DMS79 treated with DMSO at 0.1 percent for 48 hours (cell line): ENCODE data around the gene DNAAF3.
"Not testable (repeated sequence)": the region's sequence is repeated elsewhere in the genome, so short reads cannot be mapped to it uniquely, and the experiment has no call there.

Experiments used
- DNase-seq: peaks from one replicate; lab custom pipeline; 2025; lab: John Stamatoyannopoulos, UW

The DNAAF3 gene

DNA sequence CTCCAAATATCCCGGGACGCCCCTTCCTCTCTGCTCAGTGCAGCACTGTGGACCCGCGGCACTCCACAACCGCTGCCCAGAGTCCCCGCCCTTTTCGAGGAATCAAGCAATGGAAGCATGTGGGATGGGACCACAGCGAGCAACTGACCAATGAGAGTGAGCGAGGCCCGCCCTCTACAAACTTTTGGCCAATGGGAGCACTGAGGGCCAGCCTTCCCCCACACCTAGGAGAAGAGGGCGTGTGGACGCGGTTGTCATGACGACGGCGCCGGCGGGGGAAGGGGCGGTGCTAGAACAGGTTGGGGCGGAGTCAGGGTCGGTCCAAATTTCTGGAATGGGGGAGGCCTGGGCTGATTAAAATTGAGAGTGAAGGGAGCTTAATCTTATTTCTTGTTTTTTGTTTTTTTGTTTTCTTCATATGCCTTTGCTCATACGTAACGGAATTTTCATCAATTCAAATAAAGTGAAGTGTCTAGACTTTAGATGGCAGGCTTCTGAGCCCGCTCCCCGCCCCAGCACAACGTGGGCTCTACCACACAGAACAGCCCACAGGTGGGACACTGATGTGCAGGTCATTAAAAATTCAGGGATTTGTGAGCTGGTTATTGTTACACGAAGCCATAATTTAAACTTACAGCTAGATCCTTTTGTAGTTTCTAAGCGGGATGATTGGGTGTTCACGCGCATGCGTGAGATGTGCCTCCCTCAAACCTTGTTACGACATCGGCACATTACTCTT lies at the start of gene DNAAF3:
Gene DNAAF3 (minus strand): TSS at position 84 of the 739 bp plus-strand sequence. CDS start 200 bp downstream, outside the sequence.
- DNase-seq = peak; percentile 97

DNA sequence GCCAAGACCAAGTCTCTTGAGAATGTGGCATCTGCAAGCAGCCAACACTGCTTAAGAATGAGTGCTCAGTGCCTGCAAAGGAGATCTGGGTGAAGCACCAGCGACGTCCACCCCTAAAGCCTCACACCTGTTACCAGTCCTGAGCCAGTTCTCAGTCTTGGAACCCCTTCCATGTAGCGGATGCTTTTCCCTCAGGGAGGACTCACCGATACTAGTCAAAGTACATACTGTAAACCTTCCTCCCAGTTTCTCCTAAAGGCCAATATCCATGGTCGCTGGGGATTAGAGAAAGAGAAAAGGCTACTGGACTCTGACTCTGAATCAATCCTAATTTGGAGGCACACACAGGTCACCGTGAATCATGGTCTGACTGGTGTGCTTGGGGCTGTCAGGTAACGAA lies 47.1 kb upstream of the DNAAF3 start:
- no peak for DNase-seq

DNA sequence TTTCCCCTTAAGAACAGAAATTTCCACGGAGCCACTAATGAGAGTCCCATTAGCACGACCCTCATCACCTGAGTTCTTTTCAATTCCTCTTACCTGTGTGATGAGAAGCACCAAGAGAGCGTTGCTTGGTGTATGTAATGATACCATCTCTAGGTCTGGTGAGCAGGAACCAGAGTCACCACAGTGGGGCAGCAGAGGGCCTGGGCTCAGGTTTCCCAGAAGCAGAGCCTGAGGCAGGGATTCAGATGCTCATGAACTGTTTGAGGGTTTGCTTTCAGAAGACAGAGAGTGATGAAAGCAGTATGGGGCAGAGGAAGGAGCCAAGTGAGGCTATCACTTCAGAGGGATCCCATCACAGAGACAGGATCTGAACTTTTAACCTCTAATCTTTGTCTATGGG lies 46.0 kb upstream of the DNAAF3 start:
- no peak for DNase-seq

- no peak for DNase-seq
These were observed 43.5 kb upstream of the DNAAF3 start for GRCh38 chr19:55209693-55210472.

DNA sequence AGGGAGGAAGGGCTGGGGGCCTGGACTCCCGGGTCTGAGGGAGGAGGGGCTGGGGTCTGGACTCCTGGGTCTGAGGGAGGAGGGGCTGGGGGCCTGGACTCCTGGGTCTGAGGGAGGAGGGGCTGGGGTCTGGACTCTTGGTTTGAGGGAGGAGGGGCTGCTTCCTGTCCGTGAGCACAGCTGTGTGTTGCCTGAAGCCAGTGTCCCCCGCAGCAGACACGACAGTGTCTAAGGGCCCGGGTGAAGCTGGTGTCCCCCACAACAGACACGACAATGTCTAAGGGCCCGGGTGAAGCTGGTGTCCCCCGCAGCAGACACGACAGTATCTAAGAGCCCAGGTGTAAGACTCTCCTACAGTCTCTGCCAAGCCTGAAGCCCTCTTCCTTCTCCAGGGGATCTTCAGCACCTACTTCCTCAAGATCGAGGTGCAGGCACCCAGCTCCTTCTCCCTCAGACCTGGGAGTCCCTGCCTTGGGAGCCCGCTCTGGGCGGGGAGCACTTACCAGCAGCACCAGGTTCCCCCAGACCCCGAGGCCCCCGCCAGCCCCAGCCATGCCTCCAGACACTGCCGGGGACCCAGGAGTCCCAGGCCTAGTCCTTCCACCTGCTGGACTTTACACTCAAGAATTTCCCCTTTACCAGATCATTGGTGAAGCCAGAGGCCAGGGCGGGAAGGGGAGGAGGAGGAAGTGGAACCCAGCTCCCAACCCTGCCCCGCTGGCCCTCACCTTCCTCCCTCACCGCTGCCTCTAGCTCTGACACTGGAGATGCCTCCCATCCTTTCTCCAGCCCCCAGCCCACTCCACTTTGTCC lies 42.7 kb upstream of the DNAAF3 start, which contains the start of gene PTPRH:
Gene PTPRH (minus strand): TSS at position 622 of the 813 bp plus-strand sequence. CDS start 68 bp downstream, at position 554.
- DNase-seq = no peak

DNA sequence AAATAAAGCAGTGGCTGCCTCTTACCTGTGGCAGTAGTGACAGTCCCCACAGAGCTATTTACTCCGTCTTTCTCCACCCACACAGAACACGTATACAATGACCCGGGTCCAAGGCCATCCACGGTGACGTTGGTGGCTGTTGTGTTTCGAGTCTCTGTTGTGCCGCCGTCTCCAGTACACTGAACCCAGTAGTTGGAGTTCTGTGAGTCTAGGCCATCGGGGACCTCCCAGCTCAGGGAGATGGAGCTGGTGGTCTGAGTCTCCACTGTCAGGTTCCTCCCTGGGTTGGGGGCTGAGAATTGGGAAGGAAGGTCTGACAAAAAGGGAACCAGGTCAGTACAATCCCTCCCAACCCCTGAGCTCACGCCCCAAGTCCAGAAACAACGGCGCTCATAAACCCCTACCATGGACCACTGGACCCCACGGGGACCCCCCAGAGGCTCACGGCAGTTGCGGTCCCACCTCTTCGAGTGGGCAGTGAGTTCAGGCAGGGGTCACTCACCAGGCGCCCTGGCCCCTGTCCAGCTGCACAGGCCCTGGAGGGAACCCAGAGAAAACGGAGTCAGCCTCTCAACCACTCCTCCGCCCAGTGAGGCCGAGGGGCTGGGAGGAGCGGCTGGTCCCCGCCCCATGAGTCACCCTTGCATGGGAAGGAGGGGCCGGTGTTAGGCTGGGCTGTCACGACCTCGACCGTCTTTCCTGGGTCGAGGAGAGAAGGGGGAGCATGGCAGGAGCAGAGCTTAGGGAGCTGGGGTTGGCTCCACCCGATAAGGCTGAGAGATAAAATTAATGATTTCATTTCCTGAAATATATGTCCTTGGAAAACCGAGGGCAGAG lies 40.5 kb upstream of the DNAAF3 start:
- DNase-seq = peak; percentile 71

DNA sequence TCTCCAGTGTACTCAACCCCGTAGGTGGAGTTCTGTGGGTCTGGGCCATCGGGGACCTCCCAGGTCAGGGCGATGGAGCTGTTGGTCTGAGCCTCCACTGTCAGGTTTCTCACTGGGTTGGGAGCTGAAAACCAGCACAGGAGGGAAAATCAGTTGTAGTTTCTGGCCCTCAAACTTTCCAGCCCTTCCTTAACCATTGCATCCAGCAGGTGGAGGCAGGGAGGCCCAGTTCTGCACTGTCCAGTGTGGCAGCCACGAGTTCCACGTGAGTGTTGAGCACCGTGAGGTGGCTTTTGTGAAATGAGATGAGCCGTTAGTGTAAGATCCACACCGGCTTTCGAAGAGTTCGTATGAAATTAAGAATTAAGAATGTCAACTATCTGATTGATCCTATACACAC lies 35.8 kb upstream of the DNAAF3 start:
- not testable (repeated sequence) for DNase-seq

- DNase-seq = no peak
These were observed 33.3 kb upstream of the DNAAF3 start for GRCh38 chr19:55199620-55200204.

DNA sequence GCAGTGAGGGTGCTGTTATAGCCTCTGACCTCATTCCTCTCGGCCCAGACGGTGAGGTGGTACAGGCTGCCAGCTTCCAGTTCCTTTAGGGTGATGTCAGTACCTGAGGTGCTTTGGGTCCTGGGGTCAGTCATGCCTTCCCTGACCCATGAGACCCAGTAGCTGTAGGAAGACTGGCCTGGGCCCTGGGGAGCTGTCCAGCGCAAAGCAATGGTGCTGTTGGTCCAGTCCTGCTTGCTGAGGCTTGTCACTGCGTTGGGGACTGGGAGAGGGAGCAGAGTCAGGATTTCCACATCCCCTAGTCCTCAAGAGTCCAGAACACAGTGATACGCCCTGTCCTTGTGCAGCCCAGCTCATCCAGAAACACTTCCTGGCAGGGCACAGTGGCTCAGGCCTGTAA lies 32.2 kb upstream of the DNAAF3 start:
- DNase-seq = no peak

DNA sequence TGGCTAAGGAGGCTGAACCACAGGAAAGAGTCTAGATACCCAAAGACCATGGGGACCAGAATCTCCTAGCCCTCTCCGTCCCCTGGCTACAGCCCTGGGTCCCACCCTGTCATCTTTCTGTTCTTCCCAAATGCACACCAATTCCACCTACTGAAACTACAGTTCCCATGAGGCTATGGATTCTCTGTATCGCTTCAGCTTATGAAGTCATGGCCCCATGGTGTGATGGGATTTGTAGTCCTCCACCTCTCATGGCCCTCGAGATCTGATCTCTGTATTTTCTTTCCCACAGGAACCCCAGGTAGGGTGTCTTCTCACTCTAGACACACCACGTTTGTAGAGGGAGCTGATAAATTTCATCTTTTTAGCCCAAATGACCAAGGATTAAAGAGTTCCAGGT lies 31.1 kb upstream of the DNAAF3 start:
- no peak for DNase-seq

- DNase-seq = no peak
These were observed 30.4 kb upstream of the DNAAF3 start for GRCh38 chr19:55196803-55197202.

DNA sequence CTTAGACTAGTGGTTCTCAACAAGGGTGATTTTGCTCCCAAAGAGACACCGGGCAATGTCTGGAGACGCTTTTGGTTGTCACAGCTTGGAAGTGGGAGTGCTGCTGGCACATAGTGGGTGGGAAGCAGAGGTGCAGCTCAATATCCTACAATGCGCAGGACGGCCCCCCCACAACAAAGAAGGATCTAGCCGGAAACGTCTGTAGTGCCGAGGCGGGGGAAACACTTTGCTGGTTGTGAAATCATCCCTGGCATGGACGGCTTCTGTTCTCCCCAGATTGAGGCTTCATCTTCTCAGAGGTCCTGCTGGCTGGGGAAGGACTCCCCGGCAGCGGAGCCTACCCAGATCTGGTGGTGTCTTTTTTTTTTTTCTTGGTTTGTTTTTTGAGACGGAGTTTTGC lies 27.1 kb upstream of the DNAAF3 start:
- no peak for DNase-seq

DNA sequence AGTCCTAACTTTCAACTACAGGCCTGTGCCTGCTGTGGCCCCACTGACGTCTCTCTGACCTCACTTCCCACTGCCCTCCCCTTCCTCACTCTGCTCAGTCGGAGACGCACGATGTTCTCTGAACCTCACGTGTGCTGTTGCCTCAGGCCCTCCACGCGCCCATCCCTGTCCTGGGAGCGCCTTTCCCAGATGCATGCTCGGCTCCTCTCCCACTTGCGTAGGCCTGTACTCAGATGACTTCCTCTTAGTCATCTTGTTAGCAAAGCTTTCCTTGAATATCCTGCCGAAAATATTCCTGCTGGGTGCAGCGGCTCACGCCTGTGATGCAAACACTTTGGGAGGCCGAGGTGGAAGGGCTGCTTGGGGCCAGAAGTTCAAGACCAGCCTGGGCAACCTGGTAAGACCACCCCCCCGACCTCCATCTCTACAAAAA lies 23.0 kb upstream of the DNAAF3 start:
- no peak for DNase-seq

DNA sequence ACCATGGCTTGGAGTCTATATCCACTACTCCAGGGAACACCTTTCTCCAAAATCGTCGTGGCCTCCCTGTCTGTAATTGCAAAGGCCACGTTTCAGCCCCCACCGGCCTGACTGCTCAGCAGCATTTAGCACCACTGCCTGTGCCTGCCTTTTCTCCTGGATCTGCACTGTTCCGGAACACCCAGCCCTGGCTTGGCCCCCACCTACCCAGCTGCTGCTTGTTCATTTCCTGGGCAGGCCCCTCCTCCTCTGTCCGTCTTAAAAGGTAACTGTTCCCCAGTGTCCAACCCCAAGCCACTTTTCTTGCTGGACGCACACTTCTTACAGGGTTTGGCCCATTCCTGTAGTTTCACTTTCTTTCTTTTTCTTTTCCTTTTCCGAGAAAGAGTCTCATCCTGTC lies 22.2 kb upstream of the DNAAF3 start:
- DNase-seq = no peak

- DNase-seq = no peak
These were observed 19.7 kb upstream of the DNAAF3 start for GRCh38 chr19:55186080-55186479.

DNA sequence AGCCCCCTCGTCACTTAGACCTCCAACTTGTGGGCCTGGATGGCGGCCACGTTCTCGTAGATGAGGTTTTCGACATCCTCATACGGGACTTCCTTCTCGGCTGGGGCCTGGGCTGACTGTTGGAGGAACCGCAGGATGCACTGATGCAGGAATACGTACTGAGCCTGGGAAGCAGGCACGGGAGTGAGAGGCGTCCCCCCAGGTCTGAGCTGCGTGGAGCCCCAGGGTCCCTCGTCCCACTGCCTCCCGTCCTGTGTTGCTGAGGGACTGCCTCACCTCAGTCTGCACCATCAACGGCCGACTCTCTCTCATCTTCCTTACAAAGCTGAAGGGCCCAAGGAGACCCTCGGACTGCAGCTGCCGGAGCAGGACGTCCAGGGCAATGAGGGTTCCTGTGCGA lies 15.3 kb upstream of the DNAAF3 start:
- no peak for DNase-seq

DNA sequence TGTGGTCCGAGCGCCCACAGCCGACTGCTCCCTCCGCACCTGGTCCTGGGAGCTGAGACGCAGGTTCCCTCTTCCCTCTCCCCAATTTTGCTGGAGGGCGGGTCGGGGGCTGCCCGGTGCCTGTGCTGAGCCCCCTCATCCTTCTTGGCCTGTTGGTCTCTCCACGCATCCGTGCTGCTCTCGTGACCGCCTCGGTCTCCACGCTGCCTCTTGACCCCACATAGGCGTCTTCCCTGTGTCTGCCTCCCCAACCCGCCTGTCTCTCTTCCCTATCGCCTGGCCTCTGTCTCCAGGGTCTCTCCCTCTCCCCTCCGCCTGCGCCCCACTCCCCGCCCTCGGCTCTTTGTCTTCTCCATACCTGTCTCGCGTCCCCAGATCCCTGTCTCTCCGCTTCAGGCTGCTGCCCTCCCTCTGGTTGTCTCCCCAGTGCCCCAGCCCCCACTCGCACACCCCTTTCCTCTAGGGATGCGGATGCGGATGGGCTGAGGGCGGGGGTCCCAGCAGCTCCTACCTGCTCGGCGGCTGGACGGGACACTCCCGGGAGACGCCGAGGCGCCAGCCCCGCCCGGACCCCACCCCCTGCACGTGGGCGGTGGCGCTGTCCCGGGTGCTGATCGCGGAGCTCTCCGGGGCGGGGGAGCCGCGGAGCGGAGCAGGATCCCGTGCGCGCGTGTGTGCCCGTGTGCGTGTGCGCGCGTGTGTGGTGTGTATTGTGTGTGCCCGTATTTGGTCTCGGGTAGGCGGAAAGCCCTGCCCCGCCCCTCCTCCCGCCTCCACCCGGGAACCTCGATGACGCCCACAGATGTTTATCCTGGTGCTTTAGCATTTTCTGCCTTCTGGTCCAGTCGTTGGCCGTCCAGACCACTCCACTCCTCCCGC lies 13.4 kb upstream of the DNAAF3 start, which contains the start of gene SYT5:
Gene SYT5 (minus strand): TSS at position 684 of the 879 bp plus-strand sequence. CDS start 1,248 bp downstream, outside the sequence.
- DNase-seq = peak; percentile 20

GRCh38 chr19:55178781-55179599 lies 12.6 kb upstream of the DNAAF3 start:
- DNase-seq = peak; percentile 90

DNA sequence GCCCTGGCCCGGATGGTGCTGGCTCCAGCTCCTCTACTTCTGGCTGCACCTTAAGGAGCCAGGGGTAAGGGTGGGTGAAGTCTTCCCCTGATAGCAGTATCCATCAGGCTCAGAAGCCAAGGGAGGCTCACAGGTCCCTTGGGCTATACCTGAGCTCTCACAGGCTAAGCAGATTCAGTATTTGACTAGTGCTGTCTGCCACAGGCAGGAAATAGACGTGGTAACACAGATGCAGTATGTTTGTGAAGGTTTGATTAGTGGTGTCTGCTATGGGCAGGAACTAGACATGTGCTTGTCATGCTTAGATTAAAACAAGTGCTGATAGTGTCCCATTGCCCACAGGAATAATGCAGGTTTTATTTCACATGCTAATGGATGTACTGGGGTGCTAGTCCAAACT lies 9.7 kb upstream of the DNAAF3 start:
- no peak for DNase-seq
